ENCODE data around the gene TTLL13.

The TTLL13 gene

GRCh38 chr15:90225047-90225446 is 24.3 kb upstream of the TTLL13 start:
- no peaks in the 10 kb centered on the region for H3K27me3 ChIP-seq (ENCODE audit: insufficient read depth, low read length)
- H2AFZ ChIP-seq (ENCODE audit: low read length), result no peak overlapping the region
- H3K9me3 ChIP-seq (ENCODE audit: low read length), result no peaks in the 10 kb centered on the region
- no peaks in the 10 kb centered on the region for H3K9me2 ChIP-seq (ENCODE audit: low read depth, low read length)
- no peaks in the 10 kb centered on the region for H3F3A ChIP-seq (ENCODE audit: insufficient read depth, low read length)
- no peak overlapping the region for H3K4me3 ChIP-seq (ENCODE audit: low read depth, low read length, poor library complexity, severe bottlenecking)
- H4K20me1 ChIP-seq (ENCODE audit: insufficient read depth, low read length), result no peaks in the 10 kb centered on the region
- H3K36me3 ChIP-seq (ENCODE audit: insufficient read depth, low read length), result peaks cover 80% of the 10 kb centered on the region
- no peak overlapping the region for H3K9ac ChIP-seq (ENCODE audit: low read length)
- TF ChIP-seq EZH2 (IDR thresholded peaks at IDR 0.05; ENCODE audit: borderline replicate concordance, low read length) (no peak), CTCF (IDR thresholded peaks at IDR 0.05; ENCODE audit: low read length) (no peak)
- no peaks in the 10 kb centered on the region for H3K4me1 ChIP-seq (ENCODE audit: insufficient read depth, low read length, severe bottlenecking)
- no peak overlapping the region for H3K4me2 ChIP-seq (ENCODE audit: low read length)
- H3K27ac ChIP-seq (ENCODE audit: low read depth, low read length, poor library complexity, severe bottlenecking), result no peak overlapping the region
- no peaks in the 10 kb centered on the region for H3K79me2 ChIP-seq (ENCODE audit: insufficient read depth, low read length)

GRCh38 chr15:90225504-90226234 is 23.7 kb upstream of the TTLL13 start:
- H3F3A ChIP-seq (ENCODE audit: insufficient read depth, low read length), result no peaks in the 10 kb centered on the region
- no peaks in the 10 kb centered on the region for H4K20me1 ChIP-seq (ENCODE audit: insufficient read depth, low read length)
- TF ChIP-seq CTCF (IDR thresholded peaks at IDR 0.05; ENCODE audit: low read length) (no peak), EZH2 (IDR thresholded peaks at IDR 0.05; ENCODE audit: borderline replicate concordance, low read length) (no peak)
- no peak overlapping the region for H3K9ac ChIP-seq (ENCODE audit: low read length)
- no peak overlapping the region for H3K27ac ChIP-seq (ENCODE audit: low read depth, low read length, poor library complexity, severe bottlenecking)
- H3K79me2 ChIP-seq (ENCODE audit: insufficient read depth, low read length), result no peaks in the 10 kb centered on the region
- no peak overlapping the region for H3K4me3 ChIP-seq (ENCODE audit: low read depth, low read length, poor library complexity, severe bottlenecking)
- H3K4me1 ChIP-seq (ENCODE audit: insufficient read depth, low read length, severe bottlenecking), result peaks cover 5% of the 10 kb centered on the region
- H3K9me2 ChIP-seq (ENCODE audit: low read depth, low read length), result no peaks in the 10 kb centered on the region
- H3K36me3 ChIP-seq (ENCODE audit: insufficient read depth, low read length), result peaks cover 84% of the 10 kb centered on the region
- H3K4me2 ChIP-seq (ENCODE audit: low read length), result no peak overlapping the region
- H3K27me3 ChIP-seq (ENCODE audit: insufficient read depth, low read length), result no peaks in the 10 kb centered on the region
- no peak overlapping the region for H2AFZ ChIP-seq (ENCODE audit: low read length)
- no peaks in the 10 kb centered on the region for H3K9me3 ChIP-seq (ENCODE audit: low read length)

GRCh38 chr15:90227336-90227735 is 22.0 kb upstream of the TTLL13 start:
- Histone ChIP-seq H3K27ac (ENCODE audit: low read depth, low read length, poor library complexity, severe bottlenecking) (no peak overlapping the region), H3K9me2 (ENCODE audit: low read depth, low read length) (no peaks in the 10 kb centered on the region), H3K9me3 (ENCODE audit: low read length) (no peaks in the 10 kb centered on the region), H3K4me2 (ENCODE audit: low read length) (no peak overlapping the region), H3K4me1 (ENCODE audit: insufficient read depth, low read length, severe bottlenecking) (peaks cover 22% of the 10 kb centered on the region), H3K36me3 (ENCODE audit: insufficient read depth, low read length) (peaks cover 81% of the 10 kb centered on the region), H3K79me2 (ENCODE audit: insufficient read depth, low read length) (no peaks in the 10 kb centered on the region), H4K20me1 (ENCODE audit: insufficient read depth, low read length) (no peaks in the 10 kb centered on the region), H3F3A (ENCODE audit: insufficient read depth, low read length) (no peaks in the 10 kb centered on the region), H3K9ac (ENCODE audit: low read length) (no peak overlapping the region), H3K4me3 (ENCODE audit: low read depth, low read length, poor library complexity, severe bottlenecking) (no peak overlapping the region), H2AFZ (ENCODE audit: low read length) (no peak overlapping the region), H3K27me3 (ENCODE audit: insufficient read depth, low read length) (no peaks in the 10 kb centered on the region)
- TF ChIP-seq CTCF (IDR thresholded peaks at IDR 0.05; ENCODE audit: low read length) (no peak), EZH2 (IDR thresholded peaks at IDR 0.05; ENCODE audit: borderline replicate concordance, low read length) (no peak)
